NCI-H446 treated with DMSO at 0.1 percent for 48 hours (cell line): ENCODE data around the gene C1GALT1.
A peak's percentile ranks its signal among the peaks of the same experiment; 100 is the strongest.
"Not testable (repeated sequence)": the region's sequence is repeated elsewhere in the genome, so short reads cannot be mapped to it uniquely, and the experiment has no call there.

Experiments
- DNase-seq: peaks from one replicate; lab custom pipeline; 2025; lab: John Stamatoyannopoulos, UW

The C1GALT1 gene

GRCh38 chr7:7237201-7237977 lies 55.0 kb downstream of the C1GALT1 start:
- DNase-seq = no peak

GRCh38 chr7:7237978-7238267 lies 55.6 kb downstream of the C1GALT1 start:
- no peak for DNase-seq

GRCh38 chr7:7239346-7239745 lies 57.0 kb downstream of the C1GALT1 start:
- DNase-seq = no peak

GRCh38 chr7:7242899-7243298 lies 60.6 kb downstream of the C1GALT1 start:
- DNase-seq = no peak

- not testable (repeated sequence) for DNase-seq
Observed at GRCh38 chr7:7245233-7245632, 62.9 kb downstream of the C1GALT1 start.

- no peak for DNase-seq
Observed at GRCh38 chr7:7246223-7246622, 63.9 kb downstream of the C1GALT1 start.

- DNase-seq = no peak
Observed at GRCh38 chr7:7247658-7248057, 65.3 kb downstream of the C1GALT1 start.

- DNase-seq = no peak
Observed at GRCh38 chr7:7249814-7250213, 67.5 kb downstream of the C1GALT1 start.

GRCh38 chr7:7251742-7252141 lies 69.4 kb downstream of the C1GALT1 start:
- no peak for DNase-seq

- DNase-seq = no peak
Observed at GRCh38 chr7:7254319-7254718, 72.0 kb downstream of the C1GALT1 start.

- DNase-seq = no peak
Observed at GRCh38 chr7:7254908-7255307, 72.6 kb downstream of the C1GALT1 start.

GRCh38 chr7:7256731-7257274 lies 74.5 kb downstream of the C1GALT1 start:
- DNase-seq = no peak

- DNase-seq = no peak
Observed at GRCh38 chr7:7257899-7258692, 75.8 kb downstream of the C1GALT1 start.

- DNase-seq = no peak
Observed at GRCh38 chr7:7261863-7262262, 79.5 kb downstream of the C1GALT1 start.

GRCh38 chr7:7263297-7264230 lies 81.2 kb downstream of the C1GALT1 start:
- DNase-seq = no peak

GRCh38 chr7:7264306-7265040 lies 82.1 kb downstream of the C1GALT1 start:
- no peak for DNase-seq

- DNase-seq = peak; percentile 95
Observed at GRCh38 chr7:7265081-7266075, 83.0 kb downstream of the C1GALT1 start.

GRCh38 chr7:7266257-7266881 lies 84.0 kb downstream of the C1GALT1 start:
- no peak for DNase-seq

GRCh38 chr7:7271094-7271874 lies 88.9 kb downstream of the C1GALT1 start:
- no peak for DNase-seq
